ENCODE measurements around the gene RAB3D. TPM values are rescaled to one million over a fixed set of nuclear protein-coding genes. Genes with fewer than 3 reads are reported as not detected.

Gene RAB3D
- total and polyA plus RNA-seq, 2 donors (not counting 1 experiment from before 2014, with no cell fraction given) = 11.5 to 20.0 TPM

DNA sequence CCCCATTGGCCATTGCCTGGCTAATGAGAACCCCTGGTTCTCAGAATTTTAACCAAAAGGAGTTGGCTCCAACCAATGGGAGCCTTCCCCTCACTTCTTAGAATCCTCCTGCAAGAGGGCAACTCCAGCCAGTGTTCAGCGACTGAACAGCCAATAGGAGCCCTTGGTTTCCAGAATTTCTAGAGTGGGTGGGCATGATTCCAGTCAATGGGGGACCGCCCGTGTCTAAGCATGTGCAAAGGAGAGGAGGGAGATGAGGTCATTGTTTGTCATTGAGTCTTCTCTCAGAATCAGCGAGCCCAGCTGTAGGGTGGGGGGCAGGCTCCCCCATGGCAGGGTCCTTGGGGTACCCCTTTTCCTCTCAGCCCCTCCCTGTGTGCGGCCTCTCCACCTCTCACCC, 25.5 kb upstream of the RAB3D start:
- Histone ChIP-seq H4K20me1 (ENCODE audit: control insufficient read depth, extremely low read depth, insufficient read depth, low read length) (no peaks in the 10 kb centered on the region), H3K4me1 (ENCODE audit: control insufficient read depth, extremely low read depth, insufficient read depth, low read length) (no peaks in the 10 kb centered on the region), H3K27ac (ENCODE audit: insufficient read depth, low read length) (no peak overlapping the region), H3K36me3 (ENCODE audit: control insufficient read depth, insufficient read depth, low read length) (peaks cover 8% of the 10 kb centered on the region), H3K4me2 (ENCODE audit: extremely low read depth, insufficient read depth, low read length) (no peak overlapping the region), H3K79me2 (ENCODE audit: control insufficient read depth, insufficient read depth, low read length) (no peaks in the 10 kb centered on the region), H2AFZ (ENCODE audit: low read length) (no peak overlapping the region), H3K4me3 (replicated peaks in 1 of 4; ENCODE audit: control extremely low read depth in 1 of 4, insufficient read depth in 1 of 4, low read depth in 3 of 4, low read length in 4 of 4) (no peak overlapping the region), H3K9ac (ENCODE audit: insufficient read depth, low read length) (no peak overlapping the region), H3K27me3 (ENCODE audit: control insufficient read depth, insufficient read depth, low read length) (no peaks in the 10 kb centered on the region), H3K9me3 (ENCODE audit: control insufficient read depth, insufficient read depth, low read depth, low read length) (no peaks in the 10 kb centered on the region)
- TF ChIP-seq EZH2 (IDR thresholded peaks at IDR 0.05; ENCODE audit: low read length, missing control alignments) = no peak
- DNase-seq (ENCODE audit: low read depth in 2 of 2) = no peak

DNA sequence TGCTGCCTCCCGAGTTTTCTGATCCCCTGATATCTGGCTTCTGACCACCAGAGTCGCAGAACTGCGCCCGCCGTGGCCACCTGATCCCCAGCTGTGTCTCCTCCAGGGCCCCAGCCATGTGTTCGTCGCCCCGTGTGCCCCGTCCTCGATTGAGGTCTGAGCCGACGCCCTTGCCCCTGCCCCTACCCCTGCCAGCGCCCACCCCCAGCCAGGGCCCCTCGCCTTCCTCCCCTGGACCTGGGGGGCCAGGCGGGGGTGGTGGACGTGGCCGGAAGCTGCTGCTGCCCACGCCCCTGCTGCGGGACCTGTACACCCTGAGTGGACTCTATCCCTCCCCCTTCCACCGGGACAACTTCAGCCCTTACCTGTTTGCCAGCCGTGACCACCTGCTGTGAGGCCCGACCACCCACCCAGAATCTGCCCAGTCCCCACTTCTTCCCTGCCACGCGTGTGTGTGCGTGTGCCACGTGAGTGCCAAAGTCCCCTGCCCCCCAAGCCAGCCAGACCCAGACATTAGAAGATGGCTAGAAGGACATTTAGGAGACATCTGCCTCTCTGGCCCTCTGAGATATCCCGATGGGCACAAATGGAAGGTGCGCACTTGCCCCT, 24.9 kb upstream of the RAB3D start:
- TF ChIP-seq EZH2 (IDR thresholded peaks at IDR 0.05; ENCODE audit: low read length, missing control alignments) = no peak
- TF ChIP-seq, protein P1, sequence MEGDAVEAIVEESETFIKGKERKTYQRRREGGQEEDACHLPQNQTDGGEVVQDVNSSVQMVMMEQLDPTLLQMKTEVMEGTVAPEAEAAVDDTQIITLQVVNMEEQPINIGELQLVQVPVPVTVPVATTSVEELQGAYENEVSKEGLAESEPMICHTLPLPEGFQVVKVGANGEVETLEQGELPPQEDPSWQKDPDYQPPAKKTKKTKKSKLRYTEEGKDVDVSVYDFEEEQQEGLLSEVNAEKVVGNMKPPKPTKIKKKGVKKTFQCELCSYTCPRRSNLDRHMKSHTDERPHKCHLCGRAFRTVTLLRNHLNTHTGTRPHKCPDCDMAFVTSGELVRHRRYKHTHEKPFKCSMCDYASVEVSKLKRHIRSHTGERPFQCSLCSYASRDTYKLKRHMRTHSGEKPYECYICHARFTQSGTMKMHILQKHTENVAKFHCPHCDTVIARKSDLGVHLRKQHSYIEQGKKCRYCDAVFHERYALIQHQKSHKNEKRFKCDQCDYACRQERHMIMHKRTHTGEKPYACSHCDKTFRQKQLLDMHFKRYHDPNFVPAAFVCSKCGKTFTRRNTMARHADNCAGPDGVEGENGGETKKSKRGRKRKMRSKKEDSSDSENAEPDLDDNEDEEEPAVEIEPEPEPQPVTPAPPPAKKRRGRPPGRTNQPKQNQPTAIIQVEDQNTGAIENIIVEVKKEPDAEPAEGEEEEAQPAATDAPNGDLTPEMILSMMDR (conservative IDR thresholded peaks at IDR 0.05 in 1 of 2, IDR thresholded peaks at IDR 0.05 in 1 of 2; ENCODE audit: low read depth in 1 of 2, low read length in 2 of 2) = no peak
- H2AFZ ChIP-seq (ENCODE audit: low read length) = no peak overlapping the region
- no peaks in the 10 kb centered on the region for H3K4me1 ChIP-seq (ENCODE audit: control insufficient read depth, extremely low read depth, insufficient read depth, low read length)
- no peaks in the 10 kb centered on the region for H4K20me1 ChIP-seq (ENCODE audit: control insufficient read depth, extremely low read depth, insufficient read depth, low read length)
- H3K9me3 ChIP-seq (ENCODE audit: control insufficient read depth, insufficient read depth, low read depth, low read length) = no peaks in the 10 kb centered on the region
- peaks cover 8% of the 10 kb centered on the region for H3K36me3 ChIP-seq (ENCODE audit: control insufficient read depth, insufficient read depth, low read length)
- DNase-seq (ENCODE audit: low read depth in 2 of 2) = no peak
- no peaks in the 10 kb centered on the region for H3K27me3 ChIP-seq (ENCODE audit: control insufficient read depth, insufficient read depth, low read length)
- no peak overlapping the region for H3K4me2 ChIP-seq (ENCODE audit: extremely low read depth, insufficient read depth, low read length)
- H3K4me3 ChIP-seq (replicated peaks in 1 of 4; ENCODE audit: control extremely low read depth in 1 of 4, insufficient read depth in 1 of 4, low read depth in 3 of 4, low read length in 4 of 4) = no peak overlapping the region
- H3K79me2 ChIP-seq (ENCODE audit: control insufficient read depth, insufficient read depth, low read length) = no peaks in the 10 kb centered on the region
- H3K27ac ChIP-seq (ENCODE audit: insufficient read depth, low read length) = no peak overlapping the region
- H3K9ac ChIP-seq (ENCODE audit: insufficient read depth, low read length) = no peak overlapping the region

DNA sequence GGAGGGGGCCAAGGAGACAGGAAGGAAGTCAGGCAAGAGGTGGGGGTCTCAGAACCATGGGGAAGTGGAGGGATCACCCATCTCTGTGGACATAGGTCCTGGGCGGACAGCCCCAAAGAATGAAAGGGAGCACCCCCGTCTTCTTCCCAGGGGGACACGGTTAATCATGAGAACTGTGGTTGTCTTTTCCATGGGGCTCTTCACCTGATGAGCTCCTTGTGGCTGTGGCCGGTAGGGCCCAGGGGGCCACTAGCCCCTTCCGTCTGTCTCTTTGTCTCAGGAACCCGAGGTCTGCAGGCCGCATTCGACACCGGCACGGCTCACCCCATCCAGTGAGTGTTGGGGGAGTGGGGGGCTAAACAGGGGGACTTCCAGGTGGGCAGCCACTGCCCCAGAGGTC, 24.4 kb upstream of the RAB3D start:
- no peak for DNase-seq (ENCODE audit: low read depth in 2 of 2)
- H4K20me1 ChIP-seq (ENCODE audit: control insufficient read depth, extremely low read depth, insufficient read depth, low read length) = no peaks in the 10 kb centered on the region
- H2AFZ ChIP-seq (ENCODE audit: low read length) = no peak overlapping the region
- H3K4me3 ChIP-seq (replicated peaks in 1 of 4; ENCODE audit: control extremely low read depth in 1 of 4, insufficient read depth in 1 of 4, low read depth in 3 of 4, low read length in 4 of 4) = no peak overlapping the region
- no peaks in the 10 kb centered on the region for H3K9me3 ChIP-seq (ENCODE audit: control insufficient read depth, insufficient read depth, low read depth, low read length)
- no peak overlapping the region for H3K9ac ChIP-seq (ENCODE audit: insufficient read depth, low read length)
- no peaks in the 10 kb centered on the region for H3K27me3 ChIP-seq (ENCODE audit: control insufficient read depth, insufficient read depth, low read length)
- H3K36me3 ChIP-seq (ENCODE audit: control insufficient read depth, insufficient read depth, low read length) = peaks cover 8% of the 10 kb centered on the region
- TF ChIP-seq EZH2 (IDR thresholded peaks at IDR 0.05; ENCODE audit: low read length, missing control alignments) = no peak
- TF ChIP-seq, protein P1 (conservative IDR thresholded peaks at IDR 0.05 in 1 of 2, IDR thresholded peaks at IDR 0.05 in 1 of 2; ENCODE audit: low read depth in 1 of 2, low read length in 2 of 2) = no peak
- no peak overlapping the region for H3K4me2 ChIP-seq (ENCODE audit: extremely low read depth, insufficient read depth, low read length)
- no peaks in the 10 kb centered on the region for H3K79me2 ChIP-seq (ENCODE audit: control insufficient read depth, insufficient read depth, low read length)
- no peaks in the 10 kb centered on the region for H3K4me1 ChIP-seq (ENCODE audit: control insufficient read depth, extremely low read depth, insufficient read depth, low read length)
- no peak overlapping the region for H3K27ac ChIP-seq (ENCODE audit: insufficient read depth, low read length)
